HG03432 (cell line): Measurements from ENCODE around the gene CCL4.
"Not testable (repeated sequence)": the region's sequence is repeated elsewhere in the genome, so short reads cannot be mapped to it uniquely, and the experiment has no call there.

ENCODE experiments used
- ATAC-seq: cut with Tn5 transposase; IDR thresholded peaks from one replicate; pipeline ENCODE4 v1.9.1; 2021; ENCODE audit warnings: mild to moderate bottlenecking, moderate library complexity; ENCODE audit not compliant: unreplicated experiment

CCL4 gene

DNA sequence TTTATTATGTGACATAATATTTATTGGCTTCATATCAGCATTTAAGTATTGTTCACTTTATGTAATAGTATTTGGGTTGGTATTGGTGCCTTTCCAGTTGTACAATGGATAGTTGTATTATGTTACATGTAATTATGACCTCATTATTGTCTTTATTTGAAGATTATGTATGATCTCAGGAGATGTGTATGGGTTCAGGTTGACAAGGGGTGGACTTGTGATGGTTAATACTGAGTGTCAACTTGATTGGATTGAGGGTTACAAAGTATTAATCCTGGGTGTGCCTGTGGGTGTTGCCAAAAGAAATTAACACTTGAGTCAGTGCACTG is 12.0 kb downstream of the CCL4 start:
- ATAC-seq = not testable (repeated sequence)

GRCh38 chr17:36117505-36118382 is 14.1 kb downstream of the CCL4 start:
- ATAC-seq = peak; percentile 57

GRCh38 chr17:36118477-36119353 is 15.1 kb downstream of the CCL4 start:
- peak; percentile 8 for ATAC-seq

- ATAC-seq = no peak
Observed at GRCh38 chr17:36120221-36120620, 16.6 kb downstream of the CCL4 start.

GRCh38 chr17:36121099-36121498 is 17.5 kb downstream of the CCL4 start:
- not testable (repeated sequence) for ATAC-seq

DNA sequence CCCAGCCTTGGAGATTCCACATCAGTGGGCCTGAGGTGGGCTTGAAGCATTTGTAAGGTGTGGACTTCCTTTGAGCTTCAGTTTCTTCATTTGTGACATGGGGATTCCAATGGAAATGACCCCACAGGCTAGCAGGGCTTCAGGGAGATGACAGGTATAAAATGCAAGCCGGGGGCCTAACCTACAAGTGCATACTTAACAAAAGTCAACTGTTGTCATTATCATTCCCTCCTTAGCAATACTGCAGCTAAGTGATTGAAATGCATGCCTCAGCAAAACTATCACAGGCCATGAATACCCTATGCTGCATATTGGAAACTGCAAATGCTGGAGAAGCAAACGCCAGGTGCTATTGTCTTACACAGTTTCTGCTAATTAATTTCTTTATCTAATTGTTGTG is 19.8 kb downstream of the CCL4 start:
- ATAC-seq = no peak

GRCh38 chr17:36124879-36125824 is 21.5 kb downstream of the CCL4 start:
- ATAC-seq = no peak

GRCh38 chr17:36127199-36127893 is 23.7 kb downstream of the CCL4 start:
- ATAC-seq = no peak

- no peak for ATAC-seq
Observed at GRCh38 chr17:36127911-36128310, 24.3 kb downstream of the CCL4 start.

DNA sequence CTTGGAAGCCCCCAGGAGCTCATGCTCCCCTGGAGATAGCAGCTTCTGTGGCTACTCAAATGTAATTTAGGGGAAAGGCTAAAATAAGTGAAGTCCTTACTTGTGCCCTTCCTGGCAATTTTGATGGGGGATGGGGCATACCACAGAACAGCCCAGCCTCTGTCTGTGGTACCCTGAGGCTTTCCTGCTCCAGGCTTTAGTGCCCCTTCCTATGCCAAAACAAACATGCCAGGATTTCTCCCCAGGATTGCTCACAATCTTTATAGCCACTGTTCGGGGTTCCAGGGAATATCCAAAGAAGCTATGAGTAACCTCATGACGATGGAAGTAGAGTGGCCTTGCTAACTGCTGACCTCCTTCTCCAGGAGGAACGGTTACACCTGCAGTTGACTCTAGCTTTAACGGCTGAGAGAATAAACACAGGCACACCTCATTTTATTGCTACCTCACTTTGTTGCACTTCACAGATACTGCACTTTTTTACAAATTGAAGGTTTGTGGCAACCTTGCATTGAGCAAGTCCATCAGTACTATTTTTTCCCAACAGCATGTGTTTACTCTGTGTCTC is 24.9 kb downstream of the CCL4 start:
- ATAC-seq = no peak

- ATAC-seq = no peak
Observed at GRCh38 chr17:36129616-36130015, 26.0 kb downstream of the CCL4 start.

GRCh38 chr17:36130346-36130745 is 26.7 kb downstream of the CCL4 start:
- no peak for ATAC-seq

- ATAC-seq = no peak
Observed at GRCh38 chr17:36131421-36131820, 27.8 kb downstream of the CCL4 start.

DNA sequence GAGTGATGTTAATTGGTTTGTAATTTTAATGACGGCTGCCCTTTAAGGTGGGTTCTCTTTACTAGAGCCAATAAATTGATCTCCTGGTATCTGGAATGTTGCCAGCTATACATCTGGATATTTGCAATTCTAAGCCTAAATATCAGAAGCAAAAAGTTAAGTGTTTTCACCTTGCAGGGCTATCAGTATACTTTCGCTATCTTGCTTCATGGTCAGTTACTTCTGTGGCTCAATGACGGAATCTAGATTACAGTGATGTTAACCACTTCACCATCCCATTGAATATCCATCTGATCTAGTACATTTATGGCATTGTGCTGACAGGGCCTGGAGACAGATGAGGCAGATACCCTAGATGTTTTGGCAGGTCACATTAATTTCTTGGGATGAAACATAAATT is 28.3 kb downstream of the CCL4 start:
- ATAC-seq = no peak

DNA sequence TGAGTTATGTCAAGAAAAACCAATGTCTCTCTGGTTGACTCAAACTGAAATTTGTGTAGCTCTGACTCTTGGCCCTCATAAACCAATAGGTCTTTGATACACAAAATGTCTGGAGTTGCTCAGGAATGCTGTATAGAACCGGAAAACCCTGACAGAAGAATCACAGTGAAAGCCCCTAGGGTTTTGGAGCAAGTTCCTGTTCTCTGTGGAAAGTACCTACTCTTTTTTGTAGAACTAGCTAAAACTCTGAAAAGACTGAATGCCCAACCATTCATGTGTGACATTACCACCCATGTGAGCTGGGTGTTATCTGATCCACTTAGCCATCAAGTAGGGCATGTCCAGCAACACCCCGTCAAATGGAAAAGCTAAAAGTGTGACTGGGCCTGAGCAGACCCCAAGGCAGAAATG is 28.8 kb downstream of the CCL4 start:
- ATAC-seq = peak; percentile 45

- ATAC-seq = no peak
Observed at GRCh38 chr17:36133602-36134236, 30.1 kb downstream of the CCL4 start.

GRCh38 chr17:36135465-36135864 is 31.8 kb downstream of the CCL4 start:
- no peak for ATAC-seq

- ATAC-seq = no peak
Observed at GRCh38 chr17:36136036-36136435, 32.4 kb downstream of the CCL4 start.

GRCh38 chr17:36136439-36136838 is 32.8 kb downstream of the CCL4 start:
- no peak for ATAC-seq
